Measurements from ENCODE around the gene CECR2.

GRCh38 chr22:17492247-17492646 lies 123.0 kb downstream of the CECR2 start:
- no peak for TF ChIP-seq TAF1 (IDR thresholded peaks at IDR 0.05; ENCODE audit: low read depth, low read length)
- no peak for TF ChIP-seq POLR2A (IDR thresholded peaks at IDR 0.05; ENCODE audit: low read depth, low read length)
- no peak for TF ChIP-seq POLR2AphosphoS5 (IDR thresholded peaks at IDR 0.05; ENCODE audit: low read depth, low read length)
